ENCODE measurements around the gene VSTM1.

The VSTM1 gene

DNA sequence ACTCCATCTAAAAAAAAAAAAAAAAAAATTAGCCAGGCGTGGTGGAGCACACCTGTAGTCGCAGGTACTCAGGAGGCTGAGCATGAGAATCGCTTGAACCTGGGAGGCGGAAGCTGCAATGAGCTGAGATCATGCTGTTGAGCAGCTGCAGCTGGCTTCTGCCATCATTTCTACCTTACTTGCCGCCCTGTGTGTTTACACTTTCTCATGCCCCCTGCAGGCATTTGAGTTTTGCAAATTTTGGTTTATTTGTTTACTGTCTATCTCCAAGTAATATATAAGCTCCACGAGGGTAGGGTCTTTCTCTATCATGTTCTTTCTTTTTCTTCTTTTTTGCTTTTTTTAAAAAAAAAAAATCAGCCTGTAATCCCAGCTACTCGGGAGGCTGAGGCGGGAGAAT is 54.3 kb downstream of the VSTM1 start:
- no peak for DNase-seq

DNA sequence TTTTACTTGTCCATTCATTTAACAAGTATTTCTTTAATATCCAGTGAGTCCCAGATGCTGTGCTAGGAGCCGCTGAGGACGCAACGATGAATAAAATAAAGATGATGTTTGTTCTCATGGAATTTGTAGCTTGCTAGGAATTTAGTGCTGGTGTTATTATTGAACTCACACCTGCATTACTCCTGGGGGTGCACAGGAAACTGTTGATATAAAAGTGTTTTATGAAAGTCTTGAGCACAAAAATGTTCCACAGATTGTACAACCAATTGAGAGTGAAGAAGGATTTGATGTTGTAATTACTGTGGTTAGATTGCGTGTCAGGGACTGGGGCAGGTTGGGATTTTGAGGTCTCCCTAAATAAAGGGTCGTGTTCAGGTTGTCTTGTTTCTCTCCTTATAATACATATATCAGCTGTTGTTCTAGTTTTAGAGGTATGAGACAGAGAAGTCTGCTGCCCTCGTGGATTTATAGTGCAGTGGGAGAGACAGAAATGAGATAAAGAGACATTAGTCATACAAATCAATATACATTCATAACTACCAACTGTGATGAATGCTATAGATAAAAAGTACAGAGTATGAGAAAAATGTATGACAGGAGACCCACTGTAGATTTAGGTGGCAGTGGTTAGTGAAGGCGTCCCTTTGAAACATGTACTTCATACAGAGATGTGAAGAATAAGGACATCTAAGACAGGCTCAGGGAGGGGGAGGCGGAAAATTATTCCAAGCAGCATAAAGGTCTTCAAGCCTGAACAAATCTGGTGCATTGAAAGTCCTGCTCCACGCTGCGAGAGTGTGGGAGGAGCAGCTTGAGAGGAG is 61.0 kb downstream of the VSTM1 start:
- DNase-seq = no peak

DNA sequence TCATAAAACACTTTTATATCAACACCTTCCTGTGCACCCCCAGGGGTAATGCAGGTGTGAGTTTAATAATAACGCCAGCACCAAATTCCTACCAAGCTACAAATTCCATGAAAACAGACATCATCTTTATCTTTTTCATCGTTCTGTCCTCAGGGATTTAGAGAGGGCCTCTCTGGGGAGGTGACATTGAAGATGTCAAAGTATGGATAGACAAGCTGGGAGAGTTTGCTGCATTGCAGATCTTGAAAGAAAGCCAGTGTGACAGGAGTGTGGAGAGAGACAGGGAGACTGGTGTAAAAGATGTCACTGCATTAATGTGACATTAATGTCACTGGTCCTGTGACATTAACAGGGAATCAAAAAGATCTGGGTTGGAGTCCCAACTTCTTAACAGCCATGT is 62.2 kb downstream of the VSTM1 start:
- DNase-seq = no peak

DNA sequence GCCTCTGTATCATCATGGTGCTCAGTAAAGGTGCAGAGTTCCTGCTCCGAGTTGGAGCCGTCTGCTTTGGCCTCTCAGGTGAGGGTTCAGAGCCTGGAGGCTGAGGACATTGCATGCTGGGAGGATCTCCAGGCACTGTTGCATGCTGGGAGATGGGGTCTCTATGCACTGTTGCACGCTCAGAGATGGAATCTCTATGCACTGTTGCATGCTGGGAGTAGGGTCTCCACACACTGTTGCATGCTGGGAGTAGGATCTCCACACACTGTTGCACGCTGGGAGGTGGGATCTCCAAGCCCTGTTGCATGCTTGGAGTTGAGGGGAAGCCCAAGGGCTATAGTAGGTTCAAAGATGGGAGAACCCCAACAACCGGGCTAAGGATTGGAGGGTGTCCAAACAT is 64.0 kb downstream of the VSTM1 start:
- no peak for DNase-seq

DNA sequence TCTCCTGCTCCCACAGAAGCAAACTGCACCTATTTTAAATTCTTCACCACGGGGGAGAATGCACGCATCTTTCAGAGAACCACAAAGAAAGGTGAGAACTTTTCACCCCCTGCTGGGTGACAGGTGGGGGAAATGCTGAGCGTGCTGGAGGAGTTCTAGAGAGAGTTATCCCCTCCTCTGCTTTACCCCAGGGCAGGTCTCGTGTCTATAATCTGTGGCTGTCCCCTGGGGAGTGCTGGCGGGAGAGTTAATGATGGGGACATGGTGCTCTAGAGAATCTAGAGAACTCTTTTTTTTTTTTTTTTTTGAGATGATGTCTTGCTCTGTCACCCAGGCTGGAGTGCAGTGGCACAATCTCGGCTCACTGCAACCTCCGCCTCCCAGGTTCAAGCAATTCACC is 65.5 kb downstream of the VSTM1 start:
- DNase-seq = no peak

DNA sequence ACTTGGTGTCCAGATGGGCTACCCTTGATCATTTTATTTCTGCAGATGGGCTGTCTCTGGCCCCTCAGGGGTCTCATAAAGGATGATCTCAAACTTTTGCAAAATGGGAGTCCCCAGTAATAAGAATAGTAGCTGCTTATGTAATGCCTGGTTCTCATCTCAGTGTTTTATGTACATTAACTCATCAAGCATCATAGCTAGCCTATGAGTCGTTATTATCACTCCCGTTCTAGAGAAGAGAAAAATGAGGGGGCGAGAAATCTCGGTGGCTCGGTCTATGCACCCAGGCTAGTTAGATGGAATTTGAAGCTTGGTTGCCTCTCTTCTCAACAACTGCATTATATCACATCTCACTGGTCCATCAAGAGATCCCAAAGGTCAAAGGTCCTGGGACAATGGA is 68.9 kb downstream of the VSTM1 start:
- no peak for DNase-seq

DNA sequence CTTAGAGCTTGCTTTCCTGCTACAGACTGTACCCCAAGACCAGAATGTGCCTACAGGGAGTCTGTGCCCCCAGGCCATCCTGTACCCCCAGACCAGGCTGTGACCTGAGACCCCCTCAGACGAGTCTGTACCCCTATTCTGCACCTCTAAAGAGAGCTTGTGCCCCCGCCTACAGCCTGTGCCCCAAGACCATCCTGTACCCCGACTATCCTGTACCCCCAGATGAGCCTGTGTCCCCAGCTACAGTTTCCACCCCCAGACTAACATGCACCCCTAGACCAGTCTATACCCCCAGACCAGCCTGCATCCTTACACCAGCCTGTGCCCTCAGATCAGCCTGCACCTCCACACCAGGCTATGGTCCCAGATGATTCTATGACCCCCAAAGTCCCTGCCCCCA is 70.2 kb downstream of the VSTM1 start:
- DNase-seq = no peak

DNA sequence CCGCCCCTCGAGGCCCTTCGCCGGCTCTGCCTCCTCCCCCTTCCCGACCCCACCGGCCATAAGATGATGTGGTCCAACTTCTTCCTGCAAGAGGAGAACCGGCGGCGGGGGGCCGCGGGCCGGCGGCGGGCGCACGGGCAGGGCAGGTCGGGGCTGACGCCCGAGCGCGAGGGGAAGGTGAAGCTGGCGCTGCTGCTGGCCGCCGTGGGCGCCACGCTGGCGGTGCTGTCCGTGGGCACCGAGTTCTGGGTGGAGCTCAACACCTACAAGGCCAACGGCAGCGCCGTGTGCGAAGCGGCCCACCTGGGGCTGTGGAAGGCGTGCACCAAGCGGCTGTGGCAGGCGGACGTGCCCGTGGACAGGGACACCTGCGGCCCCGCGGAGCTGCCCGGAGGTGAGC is 70.9 kb downstream of the VSTM1 start:
- DNase-seq = no peak

DNA sequence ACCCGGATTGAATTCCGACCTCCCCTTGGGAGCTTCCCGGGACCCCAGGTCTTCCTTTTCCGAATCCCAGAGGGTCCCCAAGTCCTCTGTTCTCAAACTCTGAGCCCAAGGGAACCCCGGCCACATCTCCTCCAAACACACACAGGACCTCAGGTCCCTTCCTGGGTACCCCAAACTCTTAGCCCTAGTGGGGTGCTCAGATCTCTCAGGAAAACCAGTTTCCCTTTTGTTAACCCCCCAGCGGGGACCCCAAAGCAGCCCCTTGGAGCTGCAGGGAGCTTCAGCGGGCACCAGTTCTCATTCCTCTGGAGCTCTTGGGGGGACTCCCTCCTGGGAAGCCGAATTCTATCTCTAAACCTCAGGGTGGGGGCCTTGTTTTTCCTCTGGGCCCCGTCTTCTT is 71.5 kb downstream of the VSTM1 start:
- no peak for DNase-seq

DNA sequence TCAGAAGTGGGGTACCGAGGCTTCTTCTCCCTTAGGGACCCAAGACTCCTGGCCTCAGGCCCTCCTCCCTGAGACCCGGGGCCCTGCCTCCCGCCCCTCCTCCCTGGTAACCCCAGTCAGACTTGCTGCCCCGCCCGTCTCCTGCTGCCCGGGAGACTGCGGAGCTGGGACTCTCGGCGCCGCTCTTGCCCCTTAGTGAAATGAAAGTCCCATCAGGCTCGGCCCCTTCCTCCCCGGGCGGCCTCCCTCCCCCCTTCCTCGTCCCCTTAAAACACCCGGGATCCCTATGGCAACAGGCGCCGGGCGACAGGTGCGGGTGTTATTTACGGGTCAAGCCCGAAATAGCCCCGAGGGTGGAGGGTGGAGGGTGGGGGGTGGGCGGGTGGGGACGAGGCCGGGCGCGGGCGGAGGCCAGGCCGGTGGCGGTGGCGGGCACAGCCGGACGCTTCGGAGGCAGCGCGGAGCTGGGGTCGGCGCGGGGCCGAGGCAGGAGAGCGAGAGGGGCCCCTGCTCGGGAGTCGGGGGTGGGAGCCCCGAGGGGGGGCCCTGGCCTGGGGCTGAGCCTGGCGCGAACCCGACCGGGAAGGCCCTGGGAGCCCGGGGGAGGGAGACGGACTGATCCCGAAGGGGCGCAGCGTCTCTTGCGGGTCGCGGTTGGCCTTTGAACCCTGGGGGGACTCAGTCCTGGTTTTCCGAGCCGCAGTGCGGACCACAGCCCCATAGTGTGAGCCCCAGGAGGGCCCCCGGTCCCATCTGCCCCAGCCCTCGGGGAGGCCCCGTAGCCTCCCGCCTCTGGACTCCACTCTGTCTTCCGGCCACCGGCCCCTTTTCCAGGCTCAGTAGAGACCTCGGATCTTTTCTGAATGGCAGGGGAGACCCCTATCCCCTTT is 72.2 kb downstream of the VSTM1 start, which contains the start of gene CACNG6:
TSS of gene CACNG6 (plus strand) at position 414 of the 890 bp plus-strand sequence. CDS start 1,241 bp downstream, outside the sequence.
- no peak for DNase-seq
